ENCODE data around the gene ETV3. TPM values are rescaled to one million over a fixed set of nuclear protein-coding genes. Genes with fewer than 3 reads are reported as not detected.

ETV3 gene
- total RNA-seq (2021) = 36.3 and 36.4 TPM in 2 replicates
- long read RNA-seq, partial matches to known transcripts = 4 of 10 reads
- long read RNA-seq, other reads (novel, unspliced or antisense) = 4 of 10 reads

DNA sequence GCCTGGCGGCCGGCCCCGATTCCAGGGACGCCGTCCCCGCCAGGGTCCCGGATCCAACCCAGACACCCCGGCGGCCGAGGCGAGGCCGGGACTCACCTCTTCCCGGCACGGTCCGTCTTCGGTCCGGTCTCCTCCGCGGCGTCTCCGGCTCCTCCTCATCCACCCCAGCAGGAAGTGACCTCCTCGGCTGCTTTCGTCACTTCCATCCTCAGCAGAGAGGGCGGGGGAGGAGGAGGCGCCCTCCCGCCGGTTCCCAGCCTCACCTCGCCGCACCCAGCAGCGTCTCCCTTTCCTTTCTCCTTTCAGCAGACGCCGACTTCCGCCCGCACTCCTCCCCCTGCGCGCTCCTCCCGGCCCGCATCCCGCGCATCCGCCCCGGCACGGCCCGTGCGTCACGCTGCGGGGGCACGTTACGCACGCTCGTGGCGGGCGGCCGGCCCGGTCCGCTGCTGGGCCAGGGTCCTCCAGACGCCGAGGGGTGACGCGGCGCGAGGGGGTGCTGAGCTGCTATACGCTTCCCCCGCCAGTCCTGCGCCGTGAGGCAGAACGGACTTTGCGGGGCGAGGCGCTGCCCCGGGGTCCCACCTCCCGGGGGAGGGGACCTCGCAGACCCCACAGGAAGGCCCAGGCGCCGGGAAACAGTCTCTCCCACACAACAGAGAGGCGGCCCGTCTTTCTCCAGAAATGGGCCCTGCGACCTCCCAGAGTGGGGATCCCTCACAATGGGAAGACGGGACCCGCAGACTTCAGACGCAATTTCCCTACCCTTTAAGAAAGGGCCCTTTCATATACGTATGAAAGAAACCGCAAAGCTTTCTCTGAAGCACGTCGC lies at the start of gene ETV3:
TSS of gene ETV3 (minus strand) at position 176 of the 832 bp plus-strand sequence. CDS start 2,043 bp downstream, outside the sequence.
- H3K9me3 ChIP-seq (ENCODE audit: control insufficient read depth, low read depth, low read length) = no peaks in the 10 kb centered on the region
- H3K9me3 Mint-ChIP-seq = no peaks in the 10 kb centered on the region
- no peak within 1 kb of the TSS for H2BK5ac ChIP-seq (ENCODE audit: insufficient read length, low read length)
- H3K4ac ChIP-seq (ENCODE audit: low read depth, low read length) = peak within 1 kb of the TSS; percentile 19; the same call in 1 of the 2 replicates
- H3K27me3 ChIP-seq (ENCODE audit: insufficient read depth, low read length) = peaks cover 3% of the 10 kb centered on the region; the same call in 1 of the 2 replicates
- no peaks in the 10 kb centered on the region for H4K20me1 ChIP-seq (ENCODE audit: control insufficient read depth, insufficient read depth, insufficient read length)
- H3K27ac Mint-ChIP-seq = peak within 1 kb of the TSS; percentile 96 to 97 (median 96)
- no peak within 1 kb of the TSS for H4K5ac ChIP-seq (ENCODE audit: insufficient read length, low read depth, low read length)
- H3K27me3 Mint-ChIP-seq (ENCODE audit: low read depth) = no peaks in the 10 kb centered on the region
- H2AFZ ChIP-seq (ENCODE audit: low read length) = no peak within 1 kb of the TSS
- peaks cover 10% of the 10 kb centered on the region; the same call in 1 of the 2 replicates for H3K79me2 ChIP-seq (ENCODE audit: insufficient read depth, low read length)
- H3K4me1 Mint-ChIP-seq = peaks cover 50 to 54% of the 10 kb centered on the region in 2 experiments
- peaks cover 4% of the 10 kb centered on the region; the same call in 1 of the 2 replicates for H3K4me1 ChIP-seq (ENCODE audit: insufficient read depth, low read length)
- H3K18ac ChIP-seq (ENCODE audit: insufficient read length, low read depth, low read length) = peak within 1 kb of the TSS; percentile 83
- peaks cover 10% of the 10 kb centered on the region for H3K79me1 ChIP-seq (ENCODE audit: insufficient read depth, low read depth, low read length, poor library complexity, severe bottlenecking)
- H3K23me2 ChIP-seq (ENCODE audit: insufficient read length, low read depth, low read length, poor library complexity, severe bottlenecking) = peaks cover 13% of the 10 kb centered on the region
- H3K4me3 Mint-ChIP-seq = peak within 1 kb of the TSS; percentile 94 to 95
- peak within 1 kb of the TSS; percentile 70 for H3K27ac ChIP-seq (ENCODE audit: insufficient read length, low read depth, low read length)
- peaks cover 19 to 30% (median 28%) of the 10 kb centered on the region in 3 experiments; a peak in 6 of 7 replicates for H3K36me3 Mint-ChIP-seq (ENCODE audit: insufficient read depth in 1 of 3, low read depth in 3 of 3)
- H3T11ph ChIP-seq (ENCODE audit: low read length) = no peak within 1 kb of the TSS
- peak within 1 kb of the TSS; percentile 91 for H3K4me2 ChIP-seq (ENCODE audit: insufficient read depth, insufficient read length, low read length)
- whole genome bisulfite sequencing (ENCODE audit: extremely low coverage, insufficient read length, low lambda C conversion rate) = no CpG with 5 or more reads among the region's 85 CpGs
- no peak within 1 kb of the TSS for H2AK5ac ChIP-seq (ENCODE audit: insufficient read length, low read length)
- H2BK20ac ChIP-seq (ENCODE audit: low read depth, low read length, poor library complexity, severe bottlenecking) = no peak within 1 kb of the TSS
- H3K56ac ChIP-seq (ENCODE audit: insufficient read length, low read depth, low read length) = no peak within 1 kb of the TSS
- H3K9ac ChIP-seq (ENCODE audit: extremely low read depth, insufficient read length, low read length) = peak within 1 kb of the TSS; percentile 60
- no peak within 1 kb of the TSS for H3K23ac ChIP-seq (ENCODE audit: insufficient read length, low read depth, low read length)
- no peak within 1 kb of the TSS; the same call in 1 of the 2 replicates for H2BK15ac ChIP-seq (ENCODE audit: low read depth, low read length)
- peak; percentile 94 for DNase-seq
- no peak within 1 kb of the TSS for H4K91ac ChIP-seq (ENCODE audit: insufficient read length, low read depth, low read length)
- no peak within 1 kb of the TSS for H2BK12ac ChIP-seq (ENCODE audit: insufficient read length, low read depth, low read length)
- H4K8ac ChIP-seq (replicated peaks; ENCODE audit: insufficient read length, low read depth, low read length) = no peak within 1 kb of the TSS
- H3K14ac ChIP-seq (ENCODE audit: insufficient read depth, low read length) = peak within 1 kb of the TSS; percentile 91
- H2BK120ac ChIP-seq (ENCODE audit: low read depth, low read length, poor library complexity, severe bottlenecking) = peak within 1 kb of the TSS; percentile 96
- TF ChIP-seq, protein P1, sequence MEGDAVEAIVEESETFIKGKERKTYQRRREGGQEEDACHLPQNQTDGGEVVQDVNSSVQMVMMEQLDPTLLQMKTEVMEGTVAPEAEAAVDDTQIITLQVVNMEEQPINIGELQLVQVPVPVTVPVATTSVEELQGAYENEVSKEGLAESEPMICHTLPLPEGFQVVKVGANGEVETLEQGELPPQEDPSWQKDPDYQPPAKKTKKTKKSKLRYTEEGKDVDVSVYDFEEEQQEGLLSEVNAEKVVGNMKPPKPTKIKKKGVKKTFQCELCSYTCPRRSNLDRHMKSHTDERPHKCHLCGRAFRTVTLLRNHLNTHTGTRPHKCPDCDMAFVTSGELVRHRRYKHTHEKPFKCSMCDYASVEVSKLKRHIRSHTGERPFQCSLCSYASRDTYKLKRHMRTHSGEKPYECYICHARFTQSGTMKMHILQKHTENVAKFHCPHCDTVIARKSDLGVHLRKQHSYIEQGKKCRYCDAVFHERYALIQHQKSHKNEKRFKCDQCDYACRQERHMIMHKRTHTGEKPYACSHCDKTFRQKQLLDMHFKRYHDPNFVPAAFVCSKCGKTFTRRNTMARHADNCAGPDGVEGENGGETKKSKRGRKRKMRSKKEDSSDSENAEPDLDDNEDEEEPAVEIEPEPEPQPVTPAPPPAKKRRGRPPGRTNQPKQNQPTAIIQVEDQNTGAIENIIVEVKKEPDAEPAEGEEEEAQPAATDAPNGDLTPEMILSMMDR (conservative IDR thresholded peaks at IDR 0.05) = no peak
